GM12874 (cell line): ENCODE results near the gene DPP10.

Source experiments
- CTCF ChIP-seq: IDR thresholded peaks from 2 replicates; pipeline ENCODE4 v1.5.1; 2011; ENCODE audit warnings: low read depth, mild to moderate bottlenecking, control low read depth, low read length, moderate library complexity; ENCODE audit not compliant: insufficient read depth

DPP10 gene

GRCh38 chr2:115314119-115314518, 871.7 kb downstream of the DPP10 start:
- TF ChIP-seq CTCF, result no peak

GRCh38 chr2:115327061-115327460, 884.6 kb downstream of the DPP10 start:
- no peak for TF ChIP-seq CTCF

GRCh38 chr2:115359550-115359949, 917.1 kb downstream of the DPP10 start:
- TF ChIP-seq CTCF, result no peak

- TF ChIP-seq CTCF, result no peak
These were observed 921.7 kb downstream of the DPP10 start for GRCh38 chr2:115364093-115364492.

- no peak for TF ChIP-seq CTCF
These were observed 927.0 kb downstream of the DPP10 start for GRCh38 chr2:115369400-115369799.

- no peak for TF ChIP-seq CTCF
These were observed 932.5 kb downstream of the DPP10 start for GRCh38 chr2:115374981-115375380.

GRCh38 chr2:115384399-115384798, 942.0 kb downstream of the DPP10 start:
- TF ChIP-seq CTCF, result no peak

GRCh38 chr2:115386465-115386864, 944.0 kb downstream of the DPP10 start:
- TF ChIP-seq CTCF, result no peak
